RWPE2 (cell line): ENCODE measurements around the gene TMEM44.

ENCODE experiments used
- ATAC-seq: fragments of 200-7000 bp; cut with Tn5 transposase; 3 replicates; pipeline ENCODE4 v1.9.1; 2021; ENCODE audit warnings: low read depth
- DNase-seq: peaks from one replicate; pipeline ENCODE4 v3.0.0-alpha.2; 2020; ENCODE audit warnings: low spot score
- H3K27ac ChIP-seq: fragments of 450-650 bp; 2 replicates; pipeline ENCODE4 v1.5.1; 2017; ENCODE audit warnings: mild to moderate bottlenecking; ENCODE audit not compliant: poor library complexity, severe bottlenecking
- H3K27me3 ChIP-seq: fragments of 250-450 bp; sonication (Bioruptor Pico); 2 replicates; pipeline ENCODE4 v1.5.1; 2021; ENCODE audit warnings: mild to moderate bottlenecking, moderate library complexity; ENCODE audit not compliant: insufficient read depth, poor library complexity, severe bottlenecking
- H3K36me3 ChIP-seq: fragments of 250-450 bp; sonication (Bioruptor Pico); 2 replicates; pipeline ENCODE4 v1.5.1; 2020; ENCODE audit warnings: low read depth, mild to moderate bottlenecking, moderate library complexity
- H3K4me1 ChIP-seq: fragments of 250-450 bp; sonication (Bioruptor Pico); 2 replicates; pipeline ENCODE4 v1.5.1; 2021; ENCODE audit warnings: mild to moderate bottlenecking, moderate library complexity; ENCODE audit not compliant: insufficient read depth, poor library complexity, severe bottlenecking
- H3K4me3 ChIP-seq: fragments of 250-450 bp; sonication (Bioruptor Pico); 2 replicates; pipeline ENCODE4 v1.5.1; 2021; ENCODE audit warnings: mild to moderate bottlenecking, moderate library complexity; ENCODE audit not compliant: severe bottlenecking
- H3K9me3 ChIP-seq: fragments of 250-450 bp; sonication (Bioruptor Pico); 2 replicates; pipeline ENCODE4 v1.5.1; 2021; ENCODE audit warnings: mild to moderate bottlenecking, moderate library complexity; ENCODE audit not compliant: severe bottlenecking
- TF ChIP-seq, protein P1 (sequence below): fragments of 450-650 bp; IDR thresholded peaks from one replicate; pipeline ENCODE4 v1.5.1; 2017; ENCODE audit warnings: mild to moderate bottlenecking, moderate library complexity; ENCODE audit not compliant: poor library complexity, severe bottlenecking

The TMEM44 gene

DNA sequence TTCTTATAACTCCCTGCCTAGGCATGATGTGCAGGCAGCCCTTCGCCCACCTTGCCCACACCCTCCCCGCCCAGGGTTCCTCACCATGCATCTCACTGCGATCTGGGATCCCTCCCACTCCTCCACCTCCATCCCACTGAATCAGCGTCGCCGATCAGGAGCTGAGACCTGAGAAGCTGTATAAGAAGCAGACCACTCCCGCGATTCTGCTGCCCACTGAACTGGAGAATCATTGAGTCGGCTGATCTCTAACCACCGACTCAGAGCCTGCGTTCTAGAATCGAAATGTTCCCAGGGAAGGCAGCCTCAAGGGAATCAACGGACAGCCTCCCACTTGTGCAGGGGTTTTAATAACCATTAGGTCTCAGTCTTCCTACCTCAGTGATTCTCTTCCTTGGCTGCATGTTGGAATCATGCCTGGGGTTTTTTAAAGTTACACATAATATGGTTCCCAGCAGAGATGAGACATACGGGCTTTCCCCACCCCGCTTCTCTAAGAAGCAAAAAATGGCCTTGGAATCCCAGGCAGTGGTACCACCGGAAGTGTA lies 60.2 kb downstream of the TMEM44 start:
- no peak overlapping the region for H3K4me3 ChIP-seq
- DNase-seq = no peak
- peaks cover 20% of the 10 kb centered on the region for H3K4me1 ChIP-seq
- no peak for ATAC-seq
- TF ChIP-seq, protein P1, sequence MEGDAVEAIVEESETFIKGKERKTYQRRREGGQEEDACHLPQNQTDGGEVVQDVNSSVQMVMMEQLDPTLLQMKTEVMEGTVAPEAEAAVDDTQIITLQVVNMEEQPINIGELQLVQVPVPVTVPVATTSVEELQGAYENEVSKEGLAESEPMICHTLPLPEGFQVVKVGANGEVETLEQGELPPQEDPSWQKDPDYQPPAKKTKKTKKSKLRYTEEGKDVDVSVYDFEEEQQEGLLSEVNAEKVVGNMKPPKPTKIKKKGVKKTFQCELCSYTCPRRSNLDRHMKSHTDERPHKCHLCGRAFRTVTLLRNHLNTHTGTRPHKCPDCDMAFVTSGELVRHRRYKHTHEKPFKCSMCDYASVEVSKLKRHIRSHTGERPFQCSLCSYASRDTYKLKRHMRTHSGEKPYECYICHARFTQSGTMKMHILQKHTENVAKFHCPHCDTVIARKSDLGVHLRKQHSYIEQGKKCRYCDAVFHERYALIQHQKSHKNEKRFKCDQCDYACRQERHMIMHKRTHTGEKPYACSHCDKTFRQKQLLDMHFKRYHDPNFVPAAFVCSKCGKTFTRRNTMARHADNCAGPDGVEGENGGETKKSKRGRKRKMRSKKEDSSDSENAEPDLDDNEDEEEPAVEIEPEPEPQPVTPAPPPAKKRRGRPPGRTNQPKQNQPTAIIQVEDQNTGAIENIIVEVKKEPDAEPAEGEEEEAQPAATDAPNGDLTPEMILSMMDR = no peak
- no peak overlapping the region for H3K27ac ChIP-seq
- H3K36me3 ChIP-seq = no peaks in the 10 kb centered on the region
- H3K27me3 ChIP-seq = no peaks in the 10 kb centered on the region
- H3K9me3 ChIP-seq = no peaks in the 10 kb centered on the region

DNA sequence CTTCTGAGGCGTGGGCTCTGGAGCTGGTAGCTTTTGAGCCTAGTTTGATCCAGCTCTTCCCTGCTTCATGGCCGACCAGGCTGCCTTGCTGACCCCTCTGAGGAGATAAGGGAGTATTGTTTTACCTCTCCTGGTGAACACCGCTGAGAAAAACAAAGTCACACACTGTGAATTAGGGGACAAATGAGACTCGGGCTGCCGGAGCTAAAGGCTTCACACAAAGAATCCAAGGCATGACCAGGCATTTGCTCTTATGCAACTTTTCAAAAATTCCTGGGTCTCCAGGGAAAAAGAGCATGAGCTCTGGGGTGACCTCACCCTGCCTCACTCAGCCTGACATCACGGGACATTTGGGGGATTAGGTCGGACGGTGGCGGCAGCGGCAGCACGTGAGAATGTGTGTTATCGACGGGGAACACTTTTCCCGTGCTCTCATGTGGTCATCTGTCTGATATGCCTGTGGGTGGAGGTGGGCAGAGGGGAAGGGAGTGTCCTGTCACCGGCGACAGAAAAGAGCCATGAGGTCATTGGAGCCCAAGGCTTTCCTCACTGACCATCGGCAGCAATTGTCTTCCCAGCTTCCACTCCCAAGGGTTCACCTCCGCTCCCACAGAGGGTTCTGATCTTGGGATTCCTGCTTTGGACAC lies 61.0 kb downstream of the TMEM44 start:
- DNase-seq (no peak), ATAC-seq (peak; percentile 37; the same call in 2 of the 3 replicates)
- Histone ChIP-seq H3K9me3 (no peaks in the 10 kb centered on the region), H3K27me3 (no peaks in the 10 kb centered on the region), H3K36me3 (no peaks in the 10 kb centered on the region), H3K27ac (peak overlapping the region; percentile 1), H3K4me1 (peaks cover 16% of the 10 kb centered on the region), H3K4me3 (no peak overlapping the region)
- TF ChIP-seq, protein P1 = no peak

DNA sequence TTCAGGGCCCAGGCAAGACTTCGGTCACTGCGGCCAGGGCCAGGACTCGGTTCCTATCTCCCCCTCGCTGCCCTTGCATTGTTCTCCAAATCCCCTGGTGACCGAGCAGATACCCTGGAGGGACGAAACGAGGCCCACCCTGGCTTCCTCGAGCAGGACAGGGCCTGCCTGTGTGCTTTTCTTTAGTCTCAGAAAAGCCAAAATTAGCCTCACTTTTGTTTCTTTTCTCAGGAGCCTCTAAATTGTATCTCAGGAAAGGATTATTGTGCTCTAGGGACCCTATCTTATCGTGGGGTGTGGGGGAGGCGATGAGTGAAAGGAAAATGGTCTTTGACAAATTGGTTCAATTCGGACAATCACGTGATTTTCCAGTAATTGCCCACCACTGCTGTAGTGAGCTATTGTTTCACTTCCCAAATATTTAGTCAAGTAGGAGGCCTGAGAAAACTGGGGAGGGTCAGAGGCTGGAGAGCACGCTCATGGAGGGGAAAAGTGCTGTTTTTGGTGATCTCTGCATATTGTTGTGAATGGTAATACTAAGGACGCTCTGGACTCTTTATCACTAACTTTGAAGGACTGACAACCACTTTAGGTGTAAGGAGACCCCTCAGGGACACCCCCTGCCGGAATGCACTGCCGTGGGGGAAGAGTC lies 61.6 kb downstream of the TMEM44 start:
- peak overlapping the region; percentile 1 for H3K27ac ChIP-seq
- H3K27me3 ChIP-seq = no peaks in the 10 kb centered on the region
- TF ChIP-seq, protein P1 = no peak
- peaks cover 16% of the 10 kb centered on the region for H3K4me1 ChIP-seq
- no peak overlapping the region for H3K4me3 ChIP-seq
- H3K9me3 ChIP-seq = no peaks in the 10 kb centered on the region
- no peak for DNase-seq
- ATAC-seq = no peak
- no peaks in the 10 kb centered on the region for H3K36me3 ChIP-seq

DNA sequence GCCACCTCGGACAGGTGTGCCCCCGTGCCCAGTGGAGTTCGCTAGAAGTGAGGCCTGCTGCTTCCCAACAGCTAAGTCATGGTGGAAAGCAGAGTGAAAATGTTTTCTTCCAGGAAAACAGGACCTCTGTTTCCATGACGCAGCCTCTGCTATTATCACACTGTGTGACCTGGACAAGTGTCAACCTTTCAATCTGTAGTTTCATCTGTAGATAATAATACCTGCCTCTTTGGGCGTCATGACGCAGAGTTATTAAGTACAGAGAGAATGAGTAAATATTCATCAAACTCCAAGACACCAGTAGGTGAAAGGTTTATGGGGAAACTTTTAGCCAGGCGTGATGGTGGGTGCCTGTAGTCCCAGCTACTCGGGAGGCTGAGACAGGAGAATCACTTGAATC lies 62.3 kb downstream of the TMEM44 start:
- Histone ChIP-seq H3K27ac (no peak overlapping the region), H3K36me3 (no peaks in the 10 kb centered on the region), H3K27me3 (no peaks in the 10 kb centered on the region), H3K4me1 (peaks cover 14% of the 10 kb centered on the region), H3K9me3 (no peaks in the 10 kb centered on the region), H3K4me3 (no peak overlapping the region)
- TF ChIP-seq, protein P1 = no peak
- ATAC-seq (no peak), DNase-seq (no peak)

DNA sequence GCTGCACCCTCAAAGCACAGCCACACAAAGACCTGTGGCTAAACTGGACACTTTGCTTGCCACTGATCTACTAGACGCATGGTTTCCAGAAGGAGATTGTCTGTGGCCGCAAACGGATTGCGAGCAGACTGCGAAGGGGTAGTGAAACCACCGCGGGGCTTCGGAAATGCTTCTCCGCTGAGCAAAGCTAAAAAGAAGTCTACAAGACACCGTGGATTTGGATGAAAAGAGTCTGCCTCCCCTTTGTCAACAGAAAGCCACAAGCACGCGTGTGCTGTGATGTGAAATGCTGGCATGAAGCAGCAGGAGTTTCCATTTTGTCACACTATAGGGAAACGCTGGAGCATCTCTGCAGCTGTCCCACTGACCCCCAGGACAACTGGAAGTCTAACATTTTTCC lies 63.0 kb downstream of the TMEM44 start:
- H3K27ac ChIP-seq = no peak overlapping the region
- TF ChIP-seq, protein P1 = no peak
- no peak for DNase-seq
- peaks cover 7% of the 10 kb centered on the region for H3K4me1 ChIP-seq
- H3K4me3 ChIP-seq = no peak overlapping the region
- H3K9me3 ChIP-seq = no peaks in the 10 kb centered on the region
- no peaks in the 10 kb centered on the region for H3K36me3 ChIP-seq
- no peaks in the 10 kb centered on the region for H3K27me3 ChIP-seq
- ATAC-seq = no peak
